Thoracic aorta (tissue), 2 donors: ENCODE results near the gene PTGS1. TPM values are rescaled to one million over a fixed set of nuclear protein-coding genes. Genes with fewer than 3 reads are reported as not detected.

ENCODE experiments used
- ATAC-seq: fragments of 150-250 bp; one replicate; pipeline ENCODE4 v1.8.0; 2017; ENCODE audit warnings: low read depth; ENCODE audit not compliant: insufficient number of reproducible peaks, low FRiP score
- DNase-seq: peaks from one replicate; pipeline ENCODE4 v3.0.0-alpha.2; 2020; ENCODE audit warnings: low spot score
- H3K27ac ChIP-seq, 2 donors: fragments of 200-600 bp; sonication (generic); 1 replicate in 1 of 2; 2 replicates in 1 of 2; pipeline ENCODE4 v1.5.1; 2016; ENCODE audit warnings: mild to moderate bottlenecking in 2 of 2, moderate library complexity in 2 of 2
- H3K27me3 ChIP-seq: fragments of 200-600 bp; sonication (generic); replicated peaks from 2 replicates; pipeline ENCODE4 v1.6.0; 2016; ENCODE audit warnings: mild to moderate bottlenecking; ENCODE audit not compliant: insufficient read depth
- H3K36me3 ChIP-seq: fragments of 200-600 bp; sonication (generic); one replicate; pipeline ENCODE4 v1.5.1; 2016
- H3K4me1 ChIP-seq, 2 donors: fragments of 200-600 bp; sonication (generic); 1 replicate in 1 of 2; 2 replicates in 1 of 2; pipeline versions ENCODE4 v1.5.1 to v1.6.0; 2016; ENCODE audit warnings: low read depth in 2 of 2, mild to moderate bottlenecking in 1 of 2; ENCODE audit not compliant: control insufficient read depth in 1 of 2
- H3K4me3 ChIP-seq: fragments of 200-600 bp; sonication (generic); 2 replicates; pipeline ENCODE4 v1.5.1; 2016; ENCODE audit warnings: mild to moderate bottlenecking
- H3K9me3 ChIP-seq: fragments of 200-600 bp; sonication (generic); 2 replicates; pipeline ENCODE4 v1.5.1; 2016
- total RNA-seq, 2 donors: library from RNA; depleted of rRNA; stranded (reverse); fragments of >200 nt; gene quantifications; one replicate each; pipeline versions ENCODE4 v1.1.0 to v1.2.3, GENCODE V29; 2016
- TF ChIP-seq, protein P1 (sequence below): fragments of 200-600 bp; sonication (generic); IDR thresholded peaks from one replicate; pipeline ENCODE4 v1.5.1; 2019; ENCODE audit warnings: antibody characterized with exemption

Gene PTGS1
- total RNA-seq, 2 donors from 2014 or later, result 10.8 to 13.8 TPM

DNA sequence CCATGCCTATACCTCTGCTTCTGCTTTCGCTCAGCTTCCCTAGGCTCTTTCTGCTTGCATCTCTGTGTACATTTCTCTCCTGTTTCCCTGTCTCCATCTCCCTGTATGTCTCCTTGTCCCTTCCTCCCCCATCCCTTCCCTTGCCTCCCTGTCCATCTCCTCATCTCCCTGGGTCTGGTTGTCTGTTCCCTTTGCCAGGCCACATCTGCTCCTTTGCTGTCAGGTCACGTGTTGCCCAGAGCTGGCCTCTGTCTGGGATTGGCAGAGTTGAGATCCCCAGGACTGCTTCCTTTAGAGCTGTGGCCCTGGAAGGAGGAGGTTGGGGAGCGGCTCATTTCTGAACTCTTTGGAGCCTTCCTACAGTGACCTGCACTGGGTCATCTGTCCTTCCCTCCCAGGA, 31.8 kb upstream of the PTGS1 start:
- no peak for DNase-seq
- H3K27ac ChIP-seq, result no peak overlapping the region
- no peaks in the 10 kb centered on the region for H3K27me3 ChIP-seq
- H3K4me1 ChIP-seq, result peaks cover 0 to 10% of the 10 kb centered on the region in 2 donors
- H3K9me3 ChIP-seq, result no peaks in the 10 kb centered on the region
- H3K4me3 ChIP-seq, result no peak overlapping the region
- TF ChIP-seq, protein P1, sequence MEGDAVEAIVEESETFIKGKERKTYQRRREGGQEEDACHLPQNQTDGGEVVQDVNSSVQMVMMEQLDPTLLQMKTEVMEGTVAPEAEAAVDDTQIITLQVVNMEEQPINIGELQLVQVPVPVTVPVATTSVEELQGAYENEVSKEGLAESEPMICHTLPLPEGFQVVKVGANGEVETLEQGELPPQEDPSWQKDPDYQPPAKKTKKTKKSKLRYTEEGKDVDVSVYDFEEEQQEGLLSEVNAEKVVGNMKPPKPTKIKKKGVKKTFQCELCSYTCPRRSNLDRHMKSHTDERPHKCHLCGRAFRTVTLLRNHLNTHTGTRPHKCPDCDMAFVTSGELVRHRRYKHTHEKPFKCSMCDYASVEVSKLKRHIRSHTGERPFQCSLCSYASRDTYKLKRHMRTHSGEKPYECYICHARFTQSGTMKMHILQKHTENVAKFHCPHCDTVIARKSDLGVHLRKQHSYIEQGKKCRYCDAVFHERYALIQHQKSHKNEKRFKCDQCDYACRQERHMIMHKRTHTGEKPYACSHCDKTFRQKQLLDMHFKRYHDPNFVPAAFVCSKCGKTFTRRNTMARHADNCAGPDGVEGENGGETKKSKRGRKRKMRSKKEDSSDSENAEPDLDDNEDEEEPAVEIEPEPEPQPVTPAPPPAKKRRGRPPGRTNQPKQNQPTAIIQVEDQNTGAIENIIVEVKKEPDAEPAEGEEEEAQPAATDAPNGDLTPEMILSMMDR, result no peak
- no peak for ATAC-seq
- H3K36me3 ChIP-seq, result no peaks in the 10 kb centered on the region

DNA sequence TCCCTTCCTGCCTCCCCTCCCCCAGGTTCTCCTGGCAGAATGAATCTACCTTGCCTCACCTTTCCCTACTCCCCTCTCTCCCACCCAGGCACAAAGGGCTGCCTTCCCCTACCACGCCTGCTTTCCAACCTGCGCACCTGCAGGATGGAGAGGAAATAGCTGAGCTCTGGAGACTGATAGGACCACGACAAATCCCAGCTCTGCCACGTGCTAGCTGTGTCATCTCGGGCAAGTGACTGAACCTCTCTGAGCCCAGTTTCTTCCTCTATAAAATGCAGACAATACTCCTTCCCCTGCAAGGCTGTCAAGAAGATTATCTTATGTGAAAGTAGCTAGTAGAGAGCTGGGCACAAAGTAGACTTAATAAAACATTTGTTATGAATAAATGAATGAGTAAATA, 31.2 kb upstream of the PTGS1 start:
- Histone ChIP-seq H3K27ac (no peak overlapping the region), H3K9me3 (no peaks in the 10 kb centered on the region), H3K36me3 (no peaks in the 10 kb centered on the region), H3K4me1 (peaks cover 0 to 4% of the 10 kb centered on the region in 2 donors), H3K4me3 (no peak overlapping the region), H3K27me3 (no peaks in the 10 kb centered on the region)
- DNase-seq, result no peak
- no peak for ATAC-seq
- TF ChIP-seq, protein P1, result no peak

DNA sequence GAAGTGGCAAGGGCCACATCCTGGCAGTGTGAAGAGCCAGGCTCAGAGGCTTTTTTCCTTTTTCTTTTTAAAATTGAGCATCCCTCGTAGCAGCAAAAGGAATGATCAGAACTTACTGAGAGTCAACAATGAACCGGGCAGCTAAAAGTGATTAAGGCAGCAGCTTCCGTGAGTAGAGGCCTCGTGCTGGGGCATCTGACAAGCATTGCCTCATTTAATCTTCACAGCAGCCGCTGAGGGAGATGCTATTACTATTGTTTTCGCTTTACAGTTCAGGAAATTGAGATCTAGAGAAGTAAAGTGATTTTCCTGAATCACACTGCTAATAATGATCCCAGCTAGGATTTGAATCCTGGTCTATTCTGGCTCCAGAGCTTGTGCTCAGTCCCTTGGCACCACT, 30.7 kb upstream of the PTGS1 start:
- H3K4me3 ChIP-seq, result no peak overlapping the region
- H3K27me3 ChIP-seq, result no peaks in the 10 kb centered on the region
- ATAC-seq (no peak), DNase-seq (no peak)
- no peaks in the 10 kb centered on the region for H3K4me1 ChIP-seq
- H3K27ac ChIP-seq, result no peak overlapping the region
- H3K36me3 ChIP-seq, result no peaks in the 10 kb centered on the region
- TF ChIP-seq, protein P1, result no peak
- no peaks in the 10 kb centered on the region for H3K9me3 ChIP-seq

DNA sequence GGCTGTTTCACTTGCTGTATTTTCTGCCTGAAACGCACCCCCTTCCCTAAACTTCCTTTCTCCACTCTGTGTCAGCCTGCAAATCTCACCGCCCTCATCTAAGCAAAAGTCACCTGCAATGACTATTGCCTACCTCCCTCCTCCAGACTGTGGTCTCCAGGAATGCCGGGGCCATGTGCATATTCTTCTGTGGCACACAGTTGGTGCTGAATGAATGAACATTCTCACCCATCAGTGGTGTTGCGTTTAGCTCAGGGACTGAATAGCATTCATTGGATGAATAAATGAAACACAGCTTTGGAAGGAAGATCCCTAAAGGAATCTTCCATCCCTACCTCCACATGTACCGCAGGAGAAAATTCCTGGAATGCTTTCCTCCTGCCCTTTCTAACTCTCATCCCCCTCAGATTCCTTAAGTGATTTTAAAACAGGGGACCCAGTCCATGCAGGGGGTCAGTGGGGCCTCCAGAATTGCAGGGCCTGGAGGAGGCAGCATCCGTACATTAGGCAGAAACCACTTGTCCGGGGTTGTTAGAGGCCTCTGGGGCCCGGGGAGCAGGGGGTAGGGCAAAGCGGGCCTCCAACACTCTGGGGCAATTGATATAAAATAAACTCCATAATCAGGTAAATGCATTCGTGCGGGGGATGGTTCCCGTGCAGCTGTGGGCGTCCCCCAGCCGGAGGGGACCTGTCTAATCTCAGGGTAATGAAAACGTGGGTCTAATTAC, 28.3 kb upstream of the PTGS1 start:
- ATAC-seq (no peak), DNase-seq (no peak)
- no peaks in the 10 kb centered on the region for H3K36me3 ChIP-seq
- H3K9me3 ChIP-seq, result no peaks in the 10 kb centered on the region
- H3K27me3 ChIP-seq, result no peaks in the 10 kb centered on the region
- peaks cover 3 to 10% of the 10 kb centered on the region in 2 donors for H3K4me1 ChIP-seq
- TF ChIP-seq, protein P1, result no peak
- H3K27ac ChIP-seq, result no peak overlapping the region
- no peak overlapping the region for H3K4me3 ChIP-seq

DNA sequence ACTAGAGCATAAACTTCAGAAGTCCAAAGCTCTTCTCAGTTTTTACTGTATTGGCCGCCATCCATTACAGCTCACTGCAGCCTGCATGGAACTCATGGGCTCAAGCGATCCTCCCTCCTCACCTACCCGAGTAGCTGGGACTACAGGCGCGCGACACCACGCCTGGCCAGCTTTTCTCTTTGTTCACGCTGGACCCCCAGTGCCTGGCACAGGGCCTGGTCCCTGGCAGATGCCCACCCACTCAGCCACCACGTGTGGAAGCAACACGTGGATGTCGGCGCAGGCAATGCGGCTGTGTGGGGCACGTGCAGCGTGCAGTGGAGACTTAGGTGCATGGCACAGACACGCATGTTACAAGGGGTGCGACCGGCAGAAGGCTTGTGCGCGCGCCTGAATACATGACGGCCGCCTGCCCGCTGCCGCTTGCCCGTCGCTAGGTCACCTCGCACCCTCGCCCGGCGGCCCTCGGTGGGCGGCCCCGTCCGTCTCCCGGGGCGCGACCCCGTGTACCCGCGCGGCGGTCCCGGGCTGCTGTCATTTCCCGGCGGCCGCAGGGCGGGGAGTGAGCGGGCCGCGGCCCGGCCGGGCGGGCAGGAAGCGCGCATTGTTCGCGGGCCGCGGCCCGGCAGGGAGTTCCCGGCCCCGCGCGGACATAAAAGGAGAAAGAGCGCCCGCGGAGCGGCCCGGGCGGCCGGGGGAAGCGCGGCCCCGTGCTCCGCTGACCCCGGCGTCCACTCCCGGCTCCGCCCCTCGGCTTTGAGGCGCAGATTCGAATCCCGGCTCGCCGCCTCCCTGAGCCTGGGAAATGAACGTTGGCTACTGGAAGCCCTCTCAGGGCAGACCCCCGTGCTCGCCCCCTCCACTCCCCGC, 24.1 kb upstream of the PTGS1 start:
- Histone ChIP-seq H3K27ac (peak overlapping the region in 1 of 2 donors; percentile 32), H3K4me3 (peak overlapping the region; percentile 82), H3K27me3 (no peaks in the 10 kb centered on the region), H3K9me3 (no peaks in the 10 kb centered on the region), H3K4me1 (peaks cover 5 to 13% of the 10 kb centered on the region in 2 donors), H3K36me3 (no peaks in the 10 kb centered on the region)
- ATAC-seq (no peak), DNase-seq (no peak)
- TF ChIP-seq, protein P1, result no peak
